ENCODE data around the gene TUBE1.

GRCh38 chr6:112044856-112045255 lies 42.4 kb downstream of the TUBE1 start:
- TF ChIP-seq YY1 (IDR thresholded peaks at IDR 0.05; ENCODE audit: insufficient read depth, insufficient read length), result no peak
- TF ChIP-seq ZNF274 (IDR thresholded peaks at IDR 0.05; ENCODE audit: low read depth, low read length), result no peak
